Stomach (tissue), 4 donors: ENCODE data around the gene SFMBT2.

ENCODE experiments used
- EP300 ChIP-seq: sonication (generic); formaldehyde crosslinking; IDR thresholded peaks from one replicate; pipeline ENCODE4 v1.6.1; 2017; ENCODE audit warnings: antibody characterized with exemption
- POLR2A ChIP-seq, 4 donors: fragments of 450-650 bp; IDR thresholded peaks; one replicate each; pipeline ENCODE4 v1.6.1; 2016; ENCODE audit warnings: antibody characterized with exemption in 4 of 4, control low read depth in 2 of 4, mild to moderate bottlenecking in 1 of 4, moderate library complexity in 1 of 4
- POLR2AphosphoS5 ChIP-seq, 3 donors: sonication (generic); formaldehyde crosslinking; IDR thresholded peaks; one replicate each; pipeline ENCODE4 v1.6.1; 2016; ENCODE audit warnings: antibody characterized with exemption in 3 of 3
- TF ChIP-seq, protein P1 (sequence below), 7 experiments: fragments of 450-650 bp in 4 of 7; fragments of 200-600 bp in 3 of 7; sonication (generic) in 3 of 7; IDR thresholded peaks; one replicate each; pipeline ENCODE4 v1.5.1; 2016 to 2019; ENCODE audit warnings: antibody characterized with exemption in 7 of 7, control low read depth in 2 of 7, mild to moderate bottlenecking in 1 of 7

DNA sequence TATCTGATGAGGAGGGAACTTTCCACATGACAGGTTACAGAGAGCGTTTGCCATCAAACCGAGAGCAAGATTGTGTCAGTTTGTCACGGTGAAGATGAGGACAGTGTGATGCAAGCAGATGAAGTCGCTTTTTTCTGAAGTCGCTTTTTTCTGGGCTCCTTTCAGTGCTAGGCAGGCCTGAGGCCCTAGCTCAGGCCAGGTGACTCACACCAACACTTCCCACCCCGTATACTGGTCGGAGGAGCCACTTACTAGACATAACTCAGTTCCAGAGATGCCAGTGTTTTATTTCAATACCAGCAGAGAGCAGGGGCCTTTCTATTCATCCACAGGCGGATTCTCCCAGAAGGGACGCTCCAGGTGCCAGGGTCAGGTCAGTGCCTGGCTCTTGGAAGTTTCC is 58.9 kb downstream of the SFMBT2 start:
- TF ChIP-seq POLR2AphosphoS5 (IDR thresholded peaks at IDR 0.05) (no peak), POLR2A (IDR thresholded peaks at IDR 0.05) (no peak), EP300 (no peak)
- TF ChIP-seq, protein P1, sequence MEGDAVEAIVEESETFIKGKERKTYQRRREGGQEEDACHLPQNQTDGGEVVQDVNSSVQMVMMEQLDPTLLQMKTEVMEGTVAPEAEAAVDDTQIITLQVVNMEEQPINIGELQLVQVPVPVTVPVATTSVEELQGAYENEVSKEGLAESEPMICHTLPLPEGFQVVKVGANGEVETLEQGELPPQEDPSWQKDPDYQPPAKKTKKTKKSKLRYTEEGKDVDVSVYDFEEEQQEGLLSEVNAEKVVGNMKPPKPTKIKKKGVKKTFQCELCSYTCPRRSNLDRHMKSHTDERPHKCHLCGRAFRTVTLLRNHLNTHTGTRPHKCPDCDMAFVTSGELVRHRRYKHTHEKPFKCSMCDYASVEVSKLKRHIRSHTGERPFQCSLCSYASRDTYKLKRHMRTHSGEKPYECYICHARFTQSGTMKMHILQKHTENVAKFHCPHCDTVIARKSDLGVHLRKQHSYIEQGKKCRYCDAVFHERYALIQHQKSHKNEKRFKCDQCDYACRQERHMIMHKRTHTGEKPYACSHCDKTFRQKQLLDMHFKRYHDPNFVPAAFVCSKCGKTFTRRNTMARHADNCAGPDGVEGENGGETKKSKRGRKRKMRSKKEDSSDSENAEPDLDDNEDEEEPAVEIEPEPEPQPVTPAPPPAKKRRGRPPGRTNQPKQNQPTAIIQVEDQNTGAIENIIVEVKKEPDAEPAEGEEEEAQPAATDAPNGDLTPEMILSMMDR (IDR thresholded peaks at IDR 0.05) = no peak
